K562 (cell line): ENCODE data around the gene CKLF. TPM values are rescaled to one million over a fixed set of nuclear protein-coding genes. Genes with fewer than 3 reads are reported as not detected.

Source experiments
- ATAC-seq: fragments of 200-7000 bp; cut with Tn5 transposase; 3 replicates; pipeline ENCODE4 v1.9.1; 2020; ENCODE audit warnings: moderate library complexity
- BruUV-seq: library from RNA; stranded (reverse); fragments of 400-500 nt; replicated peaks from 2 replicates; lab custom pipeline; 2021; lab: Mats Ljungman, UMichigan
- CTCF ChIA-PET: fragments of 300-600 bp; formaldehyde crosslinking; extraction: SDS; loops from one replicate; lab custom pipeline; 2021; ENCODE audit warnings: low intra/inter-chr PET ratio; lab: Yijun Ruan, JAX
- POLR2A ChIA-PET: fragments of 300-600, 350-650 bp; sonication (Branson Sonifier 250); formaldehyde crosslinking; extraction: SDS; loops from one replicate; lab custom pipeline; 2021; ENCODE audit warnings: antibody characterized with exemption, inconsistent platforms; lab: Yijun Ruan, JAX
- DNase-seq, 4 experiments: peaks; one replicate each; pipeline versions ENCODE4 v3.0.0 to v3.0.0-alpha.2; 2011 to 2018; ENCODE audit warnings: low spot score in 3 of 4, mixed read lengths in 3 of 4; ENCODE audit errors: extremely low read depth in 1 of 4
- FAIRE-seq: peaks from 2 replicates; lab custom pipeline; 2011; peaks lifted over from hg19 to GRCh38; lab: Jason Lieb, UNC
- H2AFZ ChIP-seq: 2 replicates; pipeline ENCODE4 v1.6.0; 2011; ENCODE audit warnings: low read depth, low read length, control low read depth, inconsistent platforms
- H3K27ac ChIP-seq: fragments of 200-600 bp; 3 replicates; pipeline ENCODE4 v1.8.0; 2011; ENCODE audit warnings: low read depth, mild to moderate bottlenecking, control low read depth, inconsistent platforms, low read length, moderate library complexity, mixed read lengths; ENCODE audit errors: extremely low read depth
- H3K27me3 ChIP-seq, 2 experiments: fragments of 300-600 bp in 1 of 2; 2 replicates in 1 of 2; 3 replicates in 1 of 2; pipeline versions ENCODE4 v1.6.0 to v1.8.0; 2011; ENCODE audit warnings: inconsistent platforms in 2 of 2, low read length in 2 of 2, mild to moderate bottlenecking in 1 of 2, mixed read lengths in 1 of 2, moderate library complexity in 1 of 2; ENCODE audit not compliant: control insufficient read depth in 2 of 2, insufficient read depth in 2 of 2
- H3K36me3 ChIP-seq: fragments of 300-600 bp; 3 replicates; pipeline ENCODE4 v1.8.0; 2011; ENCODE audit warnings: mild to moderate bottlenecking, low read length, inconsistent platforms; ENCODE audit not compliant: control insufficient read depth, insufficient read depth
- H3K4me1 ChIP-seq, 2 experiments: fragments of 200-600 bp in 1 of 2; replicated peaks in 1 of 2; 2 replicates in 1 of 2; 3 replicates in 1 of 2; pipeline versions ENCODE4 v1.5.1 to v1.8.0; 2011; ENCODE audit warnings: inconsistent platforms in 2 of 2, low read length in 2 of 2, mild to moderate bottlenecking in 1 of 2, mixed read lengths in 1 of 2, moderate library complexity in 1 of 2; ENCODE audit not compliant: control insufficient read depth in 2 of 2, insufficient read depth in 2 of 2
- H3K4me2 ChIP-seq: 2 replicates; pipeline ENCODE4 v1.6.1; 2011; ENCODE audit warnings: low read length, control low read depth, inconsistent platforms, mixed read lengths; ENCODE audit not compliant: insufficient read depth
- H3K4me3 ChIP-seq: fragments of 200-600 bp; sonication (generic), shearing (Covaris generic); 2 replicates; pipeline ENCODE4 v1.5.1; 2016; ENCODE audit warnings: control low read depth, inconsistent platforms
- H3K79me2 ChIP-seq: fragments of 200-600 bp; 3 replicates; pipeline ENCODE4 v1.8.0; 2011; ENCODE audit warnings: low read length, inconsistent platforms; ENCODE audit not compliant: control insufficient read depth, insufficient read depth
- H3K9ac ChIP-seq, 2 experiments: 2 replicates each; pipeline versions ENCODE4 v1.6.0 to v1.6.1; 2011; ENCODE audit warnings: low read depth in 2 of 2, low read length in 2 of 2, control low read depth in 1 of 2, inconsistent platforms in 1 of 2, mild to moderate bottlenecking in 1 of 2, mixed read lengths in 1 of 2; ENCODE audit not compliant: insufficient read depth in 1 of 2
- H3K9me1 ChIP-seq: one replicate; pipeline ENCODE4 v1.6.0; 2011; ENCODE audit warnings: inconsistent platforms, mild to moderate bottlenecking, low read length, moderate library complexity; ENCODE audit not compliant: control insufficient read depth, insufficient read depth
- H3K9me3 ChIP-seq: replicated peaks from 2 replicates; pipeline ENCODE4 v1.5.1; 2011; ENCODE audit warnings: low read depth, low read length, inconsistent platforms; ENCODE audit not compliant: control insufficient read depth, insufficient read depth
- H4K20me1 ChIP-seq: replicated peaks from 2 replicates; pipeline ENCODE4 v1.6.1; 2011; ENCODE audit warnings: low read length, inconsistent platforms, mixed read lengths; ENCODE audit not compliant: control insufficient read depth, insufficient read depth
- CBFB ChIP-seq: sonication (generic); formaldehyde crosslinking; IDR thresholded peaks from 2 replicates; pipeline ENCODE4 v1.4.0; 2020; ENCODE audit warnings: mild to moderate bottlenecking, missing genetic modification reagents
- CCAR2 ChIP-seq: fragments of 200-400 bp; formaldehyde crosslinking; IDR thresholded peaks from 2 replicates; pipeline ENCODE4 v1.6.1; 2017; ENCODE audit warnings: mild to moderate bottlenecking, low read depth, low read length
- RB1 ChIP-seq: fragments of 450-650 bp; IDR thresholded peaks from 2 replicates; pipeline ENCODE4 v1.6.1; 2017; ENCODE audit warnings: low read depth, mild to moderate bottlenecking
- RBM17 ChIP-seq: fragments of 200-400 bp; formaldehyde crosslinking; IDR thresholded peaks from 2 replicates; pipeline ENCODE4 v1.6.1; 2017; ENCODE audit warnings: low read depth, mild to moderate bottlenecking, low read length, borderline replicate concordance
- SNAPC5 ChIP-seq: fragments of 250-450 bp; sonication (Bioruptor Pico); IDR thresholded peaks from 2 replicates; pipeline ENCODE4 v1.8.0; 2021; ENCODE audit warnings: moderate library complexity, mild to moderate bottlenecking, inconsistent platforms
- ZBTB49 ChIP-seq: sonication (generic); formaldehyde crosslinking; IDR thresholded peaks from 2 replicates; pipeline ENCODE4 v1.8.0; 2022; ENCODE audit warnings: missing genetic modification reagents, mild to moderate bottlenecking, borderline replicate concordance
- ZNF79 ChIP-seq: fragments of 250-450 bp; sonication (Bioruptor Pico); IDR thresholded peaks from 2 replicates; pipeline ENCODE4 v1.4.0; 2020; ENCODE audit warnings: low read depth, mild to moderate bottlenecking, moderate library complexity
- WGBS: fragments of 100-300 bp; shearing (Covaris generic); methylation state at CpG from one replicate; pipeline ENCODE4 v1.1.6; 2016; ENCODE audit warnings: low coverage, mixed read lengths; ENCODE audit not compliant: insufficient coverage; ENCODE audit errors: missing lambda C conversion rate; 5-methylcytosine and 5-hydroxymethylcytosine counted together
- in situ Hi-C: fragments of 300-500 bp; cut with MboI; formaldehyde crosslinking; loops from 4 replicates; pipeline ENCODE4 v1.15.0; 2018; ENCODE audit warnings: inconsistent platforms, mixed read lengths
- intact Hi-C: fragments of 100-400 bp; cut with micrococcal nuclease; formaldehyde crosslinking; loops from 2 replicates; pipeline ENCODE4 v1.14.2; 2022
- polyA plus RNA-seq, 8 experiments: library from polyadenylated mRNA; depleted of rRNA in 4 of 8; stranded (reverse) in 5 of 8; unstranded in 3 of 8; fragments of >200 nt; fragmentation: Nextera tagmentation in 2 of 8; fragmentation: Illumina TruSeq in 1 of 8; extraction: Ambion mirVana in 2 of 8; extraction: Trizol in 1 of 8; gene quantifications; 2 replicates each; pipeline versions ENCODE4 v1.2.1 to v1.2.3, GENCODE V29; 2011 to 2014; ENCODE audit warnings: inconsistent platforms in 1 of 8, missing spikeins in 1 of 8
- total RNA-seq, 7 experiments: library from RNA; depleted of rRNA in 6 of 7; stranded (reverse); fragments of >200 nt in 6 of 7; fragmentation: Illumina TruSeq in 2 of 7; extraction: Trizol in 2 of 7; gene quantifications; 2 replicates each; pipeline versions ENCODE4 v1.2.1 to v1.2.3, GENCODE V29; 2011 to 2021; ENCODE audit warnings: low replicate concordance in 1 of 7

CKLF gene
- total and polyA plus RNA-seq, 9 of the 15 experiments (the other 6 are each of a cell fraction or from before 2014, with no cell fraction given): 84.8 to 322 (median 118) TPM

- no peak for TF ChIP-seq CCAR2
- TF ChIP-seq ZNF79 (CRISPR knock-in tag): no peak
Measured at GRCh38 chr16:66552286-66553177, at the start of gene CKLF (continued).

GRCh38 chr16:66503030-66503429 is 49.3 kb upstream of the CKLF start:
- peak overlapping the region in 1 of 2 experiments; percentile 2; a peak in 1 of 4 replicates for H3K9ac ChIP-seq
- intact Hi-C loops (no loop called here), in situ Hi-C loops (no loop called here)
- 47% methylated on average over 2 of the region's 2 CpGs for WGBS
- H3K4me3 ChIP-seq: no peak overlapping the region
- H3K79me2 ChIP-seq: no peaks in the 10 kb centered on the region
- TF ChIP-seq CBFB (CRISPR knock-in tag) (no peak), SNAPC5 (CRISPR knock-in tag) (no peak), RB1 (no peak), ZBTB49 (CRISPR knock-in tag) (no peak), RBM17 (no peak)
- no peak for DNase-seq
- H3K9me1 ChIP-seq: no peaks in the 10 kb centered on the region
- ATAC-seq: peak; percentile 66
- H4K20me1 ChIP-seq: no peaks in the 10 kb centered on the region
- FAIRE-seq: no peak
- no peak overlapping the region for H2AFZ ChIP-seq
- no peak overlapping the region for H3K27ac ChIP-seq
- H3K9me3 ChIP-seq: no peaks in the 10 kb centered on the region
- ChIA-PET POLR2A (interaction anchor here (1.9 kb wide), 1 partner anchor 8 kb away, joined by 8 read pairs; no protein-coding TSS in a partner anchor), CTCF (no interaction called here)
- no peaks in the 10 kb centered on the region for H3K36me3 ChIP-seq
- BruUV-seq: no TSS peak
- no peaks in the 10 kb centered on the region for H3K27me3 ChIP-seq
- H3K4me2 ChIP-seq: no peak overlapping the region
- no peaks in the 10 kb centered on the region for H3K4me1 ChIP-seq
